ENCODE results near the gene FANCC.

DNA sequence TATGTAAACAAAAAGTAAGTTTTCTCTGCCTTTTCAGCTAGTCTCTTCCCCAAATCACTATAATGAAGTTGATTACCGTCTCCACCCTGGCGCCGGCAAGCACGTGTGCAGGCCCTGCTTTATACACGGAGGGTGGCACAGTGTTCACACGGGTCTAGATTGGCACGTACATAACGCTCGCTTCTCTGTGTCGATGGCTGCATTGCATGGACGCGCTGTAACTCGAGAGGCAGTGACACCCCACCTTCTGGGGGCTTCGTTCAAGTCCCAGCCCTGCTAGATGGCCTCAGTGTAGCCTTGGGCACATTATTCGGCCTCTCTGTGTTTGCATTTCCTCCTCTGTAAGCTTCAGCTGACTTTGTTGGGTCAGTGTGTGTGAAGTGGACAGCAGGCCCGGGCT lies 223.9 kb downstream of the FANCC start:
- TF ChIP-seq CTCF (conservative IDR thresholded peaks at IDR 0.05; ENCODE audit: low read depth, low read length) (no peak), EZH2 (IDR thresholded peaks at IDR 0.05; ENCODE audit: borderline replicate concordance, low read depth, low read length, poor library complexity, severe bottlenecking) (no peak)
